ENCODE data around the gene HHAT. TPM values are rescaled to one million over a fixed set of nuclear protein-coding genes. Genes with fewer than 3 reads are reported as not detected.

HHAT gene
- total and polyA plus RNA-seq, 9 of the 15 experiments (the other 6 are each of a cell fraction or from before 2014, with no cell fraction given), result 0.07 to 0.16 (median 0.13) TPM; not detected in 1

DNA sequence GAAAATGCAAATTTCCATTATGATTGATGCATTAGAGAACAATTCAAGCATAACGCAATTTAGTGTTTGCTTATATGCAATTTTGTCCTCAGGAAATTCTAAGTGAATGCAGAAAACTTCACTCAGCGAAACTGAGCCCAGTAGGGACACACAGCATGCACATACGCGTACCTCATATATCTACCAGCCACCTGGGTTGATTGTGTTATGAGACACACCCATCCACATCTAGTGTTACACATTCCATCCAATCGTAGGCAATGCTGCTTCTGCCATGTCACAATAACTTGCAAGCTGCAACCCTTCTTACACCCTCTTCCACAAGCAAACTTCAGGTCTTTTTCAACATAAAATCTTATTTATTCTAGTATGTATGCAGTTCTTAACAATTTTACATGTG lies 312.9 kb downstream of the HHAT start (continued):
- TF ChIP-seq, protein P1, sequence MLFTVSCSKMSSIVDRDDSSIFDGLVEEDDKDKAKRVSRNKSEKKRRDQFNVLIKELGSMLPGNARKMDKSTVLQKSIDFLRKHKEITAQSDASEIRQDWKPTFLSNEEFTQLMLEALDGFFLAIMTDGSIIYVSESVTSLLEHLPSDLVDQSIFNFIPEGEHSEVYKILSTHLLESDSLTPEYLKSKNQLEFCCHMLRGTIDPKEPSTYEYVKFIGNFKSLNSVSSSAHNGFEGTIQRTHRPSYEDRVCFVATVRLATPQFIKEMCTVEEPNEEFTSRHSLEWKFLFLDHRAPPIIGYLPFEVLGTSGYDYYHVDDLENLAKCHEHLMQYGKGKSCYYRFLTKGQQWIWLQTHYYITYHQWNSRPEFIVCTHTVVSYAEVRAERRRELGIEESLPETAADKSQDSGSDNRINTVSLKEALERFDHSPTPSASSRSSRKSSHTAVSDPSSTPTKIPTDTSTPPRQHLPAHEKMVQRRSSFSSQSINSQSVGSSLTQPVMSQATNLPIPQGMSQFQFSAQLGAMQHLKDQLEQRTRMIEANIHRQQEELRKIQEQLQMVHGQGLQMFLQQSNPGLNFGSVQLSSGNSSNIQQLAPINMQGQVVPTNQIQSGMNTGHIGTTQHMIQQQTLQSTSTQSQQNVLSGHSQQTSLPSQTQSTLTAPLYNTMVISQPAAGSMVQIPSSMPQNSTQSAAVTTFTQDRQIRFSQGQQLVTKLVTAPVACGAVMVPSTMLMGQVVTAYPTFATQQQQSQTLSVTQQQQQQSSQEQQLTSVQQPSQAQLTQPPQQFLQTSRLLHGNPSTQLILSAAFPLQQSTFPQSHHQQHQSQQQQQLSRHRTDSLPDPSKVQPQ (CRISPR knock-in tag; IDR thresholded peaks at IDR 0.05; ENCODE audit: borderline replicate concordance), result no peak
- TF ChIP-seq CBX3 (IDR thresholded peaks at IDR 0.05; ENCODE audit: borderline replicate concordance in 1 of 2, low read length in 2 of 2) (no peak), MCM7 (IDR thresholded peaks at IDR 0.05) (no peak)

DNA sequence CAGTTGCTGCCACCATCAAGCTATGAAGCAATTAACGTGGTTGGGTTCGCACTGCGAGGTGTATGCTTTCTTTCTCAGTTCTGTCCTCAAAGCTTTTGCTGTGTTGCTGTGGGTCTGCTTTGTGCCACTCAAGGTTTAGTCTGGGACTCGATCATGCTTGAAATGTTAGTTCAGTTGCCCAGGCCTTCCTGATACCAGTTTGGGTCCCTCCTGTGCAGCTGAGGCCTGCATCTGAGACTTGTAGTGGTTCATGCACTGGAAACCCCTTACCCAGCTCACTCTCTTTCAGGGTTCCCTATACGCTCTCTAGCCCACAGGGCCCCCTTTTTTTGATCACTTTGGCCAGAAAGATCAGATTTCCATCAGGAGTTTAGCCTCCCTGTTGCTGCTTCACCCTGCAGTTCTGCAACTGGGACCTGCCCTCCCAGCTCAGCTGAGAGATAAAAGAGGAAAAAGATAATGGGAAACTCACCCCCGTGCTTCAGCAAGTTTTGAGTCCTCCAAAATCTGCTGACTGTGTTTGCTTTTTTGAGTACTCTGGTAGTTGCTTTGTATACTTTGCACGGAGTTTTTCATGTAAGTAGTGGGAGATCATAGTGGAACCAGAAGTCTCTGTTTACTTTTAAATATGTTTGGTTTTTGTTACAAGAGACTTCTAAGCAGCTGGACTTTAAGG lies 317.0 kb downstream of the HHAT start:
- TF ChIP-seq MAFG (tag; conservative IDR thresholded peaks at IDR 0.05) (peak; percentile 71), ZNF699 (CRISPR knock-in tag; IDR thresholded peaks at IDR 0.05; ENCODE audit: insufficient replicate concordance) (no peak), ZNF766 (CRISPR knock-in tag; conservative IDR thresholded peaks at IDR 0.05) (no peak), ZNF316 (IDR thresholded peaks at IDR 0.05) (peak; percentile 50), TCF7L2 (IDR thresholded peaks at IDR 0.05; ENCODE audit: low read depth, low read length) (no peak), ERF (CRISPR knock-in tag; IDR thresholded peaks at IDR 0.05) (no peak), ZNF696 (CRISPR knock-in tag; conservative IDR thresholded peaks at IDR 0.05) (no peak)
- TF ChIP-seq, protein P2, sequence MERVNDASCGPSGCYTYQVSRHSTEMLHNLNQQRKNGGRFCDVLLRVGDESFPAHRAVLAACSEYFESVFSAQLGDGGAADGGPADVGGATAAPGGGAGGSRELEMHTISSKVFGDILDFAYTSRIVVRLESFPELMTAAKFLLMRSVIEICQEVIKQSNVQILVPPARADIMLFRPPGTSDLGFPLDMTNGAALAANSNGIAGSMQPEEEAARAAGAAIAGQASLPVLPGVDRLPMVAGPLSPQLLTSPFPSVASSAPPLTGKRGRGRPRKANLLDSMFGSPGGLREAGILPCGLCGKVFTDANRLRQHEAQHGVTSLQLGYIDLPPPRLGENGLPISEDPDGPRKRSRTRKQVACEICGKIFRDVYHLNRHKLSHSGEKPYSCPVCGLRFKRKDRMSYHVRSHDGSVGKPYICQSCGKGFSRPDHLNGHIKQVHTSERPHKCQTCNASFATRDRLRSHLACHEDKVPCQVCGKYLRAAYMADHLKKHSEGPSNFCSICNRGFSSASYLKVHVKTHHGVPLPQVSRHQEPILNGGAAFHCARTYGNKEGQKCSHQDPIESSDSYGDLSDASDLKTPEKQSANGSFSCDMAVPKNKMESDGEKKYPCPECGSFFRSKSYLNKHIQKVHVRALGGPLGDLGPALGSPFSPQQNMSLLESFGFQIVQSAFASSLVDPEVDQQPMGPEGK (CRISPR knock-in tag; IDR thresholded peaks at IDR 0.05; ENCODE audit: borderline replicate concordance), result no peak
- POLR2A ChIA-PET, result no interaction called here
- H3K79me2 ChIP-seq (ENCODE audit: control insufficient read depth, insufficient read depth, low read length), result no peaks in the 10 kb centered on the region
- peaks cover 0 to 6% of the 10 kb centered on the region in 2 experiments; a peak in 2 of 5 replicates for H3K27me3 ChIP-seq (ENCODE audit: control insufficient read depth in 2 of 2, insufficient read depth in 2 of 2, low read length in 2 of 2)
- intact Hi-C loops (cut with micrococcal nuclease) (no loop called here), in situ Hi-C loops (cut with MboI) (loop anchor here (5.0 kb wide), 1 partner anchor 493 kb away; no protein-coding TSS in a partner anchor)
- no peaks in the 10 kb centered on the region for H3K36me3 ChIP-seq (ENCODE audit: control insufficient read depth, insufficient read depth, low read length)
- H3K9me3 ChIP-seq (replicated peaks; ENCODE audit: control insufficient read depth, insufficient read depth, low read depth, low read length), result no peaks in the 10 kb centered on the region
- WGBS (ENCODE audit: insufficient coverage, low coverage, missing lambda C conversion rate), result 5% methylated on average over 7 of the region's 7 CpGs
- BruUV-seq (replicated peaks), result no TSS peak
- no peak overlapping the region for H3K4me2 ChIP-seq (ENCODE audit: insufficient read depth, low read length)
- H3K4me3 ChIP-seq, result no peak overlapping the region
- no peak for ATAC-seq
- H3K9me1 ChIP-seq (ENCODE audit: control insufficient read depth, insufficient read depth, low read length), result no peaks in the 10 kb centered on the region
- H2AFZ ChIP-seq (ENCODE audit: low read depth, low read length), result no peak overlapping the region
- no peaks in the 10 kb centered on the region for H3K4me1 ChIP-seq (replicated peaks in 1 of 2; ENCODE audit: control insufficient read depth in 2 of 2, insufficient read depth in 2 of 2, low read length in 2 of 2)
- CTCF ChIA-PET (ENCODE audit: low intra/inter-chr PET ratio), result no interaction called here
- H4K20me1 ChIP-seq (replicated peaks; ENCODE audit: control insufficient read depth, insufficient read depth, low read length), result no peaks in the 10 kb centered on the region
- no peak for FAIRE-seq
- H3K9ac ChIP-seq (ENCODE audit: insufficient read depth in 1 of 2, low read depth in 2 of 2, low read length in 2 of 2), result no peak overlapping the region
- no peak overlapping the region for H3K27ac ChIP-seq (ENCODE audit: extremely low read depth, low read depth, low read length)
- no peak for DNase-seq (ENCODE audit: extremely low read depth in 1 of 4, low spot score in 3 of 4)
